ENCODE results near the gene WDR70.
"Not testable (repeated sequence)": the region's sequence is repeated elsewhere in the genome, so short reads cannot be mapped to it uniquely, and the experiment has no call there.

WDR70 gene

DNA sequence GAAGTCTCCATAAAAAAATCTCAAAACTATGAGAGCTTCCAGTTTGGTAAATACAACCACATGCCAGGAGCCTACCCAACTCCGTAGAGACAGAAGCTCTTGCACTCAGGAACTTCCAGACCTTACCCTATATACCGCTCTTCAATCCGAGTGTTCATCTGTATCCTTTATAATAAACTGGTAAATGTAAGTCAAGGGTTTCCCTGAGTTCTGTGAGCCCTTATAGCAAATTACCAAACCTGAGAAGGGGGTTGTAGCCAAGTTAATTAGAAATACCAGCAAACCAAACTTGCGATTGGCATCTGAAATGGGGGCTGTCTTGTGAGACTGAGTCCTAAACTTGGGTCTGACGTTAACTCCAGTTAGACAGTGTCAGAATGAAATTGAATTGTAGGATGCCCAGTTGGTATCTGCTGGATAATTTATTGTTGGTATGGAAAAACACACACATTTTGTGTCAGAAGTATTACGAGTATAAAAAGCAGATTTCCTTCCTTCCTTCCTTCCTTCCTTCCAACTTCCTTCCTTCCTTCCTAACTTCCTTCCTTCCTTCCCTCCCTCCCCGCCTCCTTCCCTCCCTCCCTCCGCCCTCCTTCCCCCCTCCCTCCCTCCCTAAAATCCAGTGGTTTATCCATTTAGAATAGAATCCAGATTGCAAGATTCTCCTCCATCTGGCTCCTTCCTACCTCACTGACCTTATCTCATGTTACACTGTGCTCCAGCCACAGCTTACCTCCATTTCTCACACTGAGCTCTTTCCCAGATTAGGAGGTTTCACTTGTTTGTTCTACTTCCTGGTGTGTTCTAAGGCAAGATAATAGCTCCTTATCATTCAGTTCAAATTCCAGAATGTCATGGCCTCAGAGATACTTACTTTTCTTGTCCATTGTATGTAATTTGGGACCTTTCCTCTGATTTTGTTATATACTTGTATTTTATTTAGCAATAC lies 196.7 kb downstream of the WDR70 start:
- no peak for DNase-seq

DNA sequence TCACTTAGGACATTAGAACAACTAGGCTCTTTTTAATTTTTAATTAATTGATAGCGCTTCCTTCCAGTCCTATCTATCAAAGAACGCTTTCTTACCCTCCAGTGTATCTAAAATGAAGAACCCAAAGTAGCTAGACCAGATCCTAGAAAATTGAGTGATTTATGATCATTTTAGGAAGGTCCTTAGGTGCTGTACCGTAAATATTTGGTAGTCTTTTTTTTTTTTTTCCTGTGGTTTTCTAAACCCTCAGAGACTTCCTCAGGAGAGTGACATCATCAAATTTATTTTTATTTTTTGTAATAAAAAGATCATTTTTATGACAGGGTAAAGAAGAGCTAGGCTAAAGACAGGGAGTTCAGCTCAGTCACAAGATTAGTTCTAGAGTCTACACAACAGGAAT lies 197.4 kb downstream of the WDR70 start:
- DNase-seq: no peak

DNA sequence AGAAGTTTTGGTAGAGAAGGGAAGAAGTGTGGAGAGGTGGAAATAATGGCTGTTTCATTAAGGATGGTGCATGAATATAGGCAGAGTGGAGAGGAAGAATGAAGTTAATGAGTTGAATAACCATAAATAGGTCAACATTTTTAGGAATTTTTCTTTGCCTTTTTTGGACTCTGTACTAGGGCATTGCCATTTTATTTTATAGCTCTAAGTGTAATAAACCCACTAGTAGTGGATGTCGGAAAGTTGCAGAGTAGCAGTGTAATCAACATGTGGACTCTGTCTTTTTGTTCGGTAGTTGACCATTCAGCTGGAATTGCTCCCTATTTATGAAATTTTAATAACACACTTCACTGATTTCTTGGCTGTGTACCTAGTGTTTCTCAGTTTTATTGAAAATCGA lies 199.1 kb downstream of the WDR70 start:
- DNase-seq: no peak

DNA sequence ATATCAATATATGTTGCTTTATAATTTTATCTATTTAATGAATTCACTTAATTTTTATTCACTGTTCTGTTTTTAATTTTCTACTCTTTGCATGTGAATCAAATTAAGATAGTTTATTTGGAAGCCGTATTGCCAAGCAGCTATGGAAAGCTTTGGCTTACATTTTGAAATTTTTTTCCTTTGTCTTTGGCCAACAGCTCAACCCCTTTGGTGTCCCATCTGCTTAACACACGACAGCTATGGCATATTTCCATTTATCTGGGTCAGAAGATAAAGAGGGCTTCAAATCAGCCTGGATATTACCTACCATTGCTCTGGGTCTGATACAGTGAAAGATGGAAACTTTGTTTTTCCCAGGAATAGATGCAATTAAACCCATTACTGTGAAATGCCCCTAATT lies 201.0 kb downstream of the WDR70 start:
- no peak for DNase-seq

DNA sequence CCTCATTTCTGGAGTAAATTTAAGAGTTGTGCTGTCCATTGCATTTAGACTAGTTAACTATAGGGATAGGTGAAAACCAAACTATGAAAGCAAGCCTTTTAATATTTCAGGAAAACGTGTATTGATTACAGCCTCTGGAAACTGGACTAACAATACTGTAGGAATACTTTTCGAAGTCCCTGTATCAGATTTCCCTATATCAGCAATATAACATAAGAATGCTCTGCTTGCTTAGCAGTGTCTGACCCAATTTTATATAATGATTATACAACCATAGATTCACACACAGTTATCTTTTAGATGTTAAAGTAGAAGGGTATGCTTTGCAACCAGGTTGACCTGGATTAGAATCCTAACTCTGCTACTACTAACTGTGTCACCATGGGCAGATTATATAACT lies 203.1 kb downstream of the WDR70 start:
- DNase-seq: no peak

DNA sequence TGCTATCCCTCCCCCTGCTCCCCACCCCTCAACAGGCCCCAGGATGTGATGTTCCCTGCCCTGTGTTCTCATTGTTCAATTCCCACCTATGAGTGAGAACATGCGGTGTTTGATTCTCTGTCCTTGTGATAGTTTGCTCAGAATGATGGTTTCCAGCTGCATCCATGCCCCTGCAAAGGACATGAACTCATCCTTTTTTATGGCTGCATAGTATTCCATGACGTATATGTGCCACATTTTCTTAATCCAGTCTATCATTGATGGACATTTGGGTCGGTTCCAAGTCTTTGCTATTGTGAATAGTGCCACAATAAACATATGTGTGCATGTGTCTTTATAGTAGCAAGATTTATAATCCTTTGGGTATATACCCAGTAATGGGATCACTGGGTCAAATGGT lies 214.2 kb downstream of the WDR70 start:
- not testable (repeated sequence) for DNase-seq

DNA sequence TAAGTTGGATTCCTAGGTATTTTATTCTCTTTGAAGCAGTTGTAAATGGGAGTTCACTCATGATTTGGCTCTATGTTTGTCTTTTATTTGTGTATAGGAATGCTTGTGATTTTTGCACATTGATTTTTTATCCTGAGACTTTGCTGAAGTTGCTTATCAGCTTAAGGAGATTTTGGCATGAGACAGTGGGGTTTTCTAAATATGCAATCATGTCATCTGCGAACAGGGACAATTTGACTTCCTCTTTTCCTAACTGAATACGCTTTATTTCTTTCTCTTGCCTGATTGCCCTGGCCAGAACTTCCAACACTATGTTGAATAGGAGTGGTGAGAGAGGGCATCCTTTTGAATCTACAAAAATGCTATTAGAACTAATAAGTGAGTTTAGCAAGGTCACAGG lies 215.7 kb downstream of the WDR70 start:
- not testable (repeated sequence) for DNase-seq

DNA sequence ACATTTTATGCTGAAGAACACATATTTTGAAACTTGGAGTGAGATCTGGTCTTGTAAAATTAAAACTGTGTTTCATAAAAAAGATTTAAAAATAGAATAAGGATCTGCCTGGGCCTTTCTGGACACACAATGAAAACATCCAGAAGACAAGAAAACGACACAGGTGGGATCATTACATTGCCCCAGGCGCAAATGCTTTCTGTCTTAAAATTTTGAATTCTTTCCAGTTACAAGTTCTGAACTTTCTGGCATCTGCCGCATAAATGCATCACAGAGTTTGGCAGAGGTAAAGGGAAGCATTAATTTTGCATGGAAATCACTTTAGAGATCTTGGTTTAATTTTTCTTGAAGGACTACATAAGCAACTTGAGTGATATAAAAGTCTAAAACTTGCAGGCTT lies 219.6 kb downstream of the WDR70 start:
- DNase-seq: no peak

DNA sequence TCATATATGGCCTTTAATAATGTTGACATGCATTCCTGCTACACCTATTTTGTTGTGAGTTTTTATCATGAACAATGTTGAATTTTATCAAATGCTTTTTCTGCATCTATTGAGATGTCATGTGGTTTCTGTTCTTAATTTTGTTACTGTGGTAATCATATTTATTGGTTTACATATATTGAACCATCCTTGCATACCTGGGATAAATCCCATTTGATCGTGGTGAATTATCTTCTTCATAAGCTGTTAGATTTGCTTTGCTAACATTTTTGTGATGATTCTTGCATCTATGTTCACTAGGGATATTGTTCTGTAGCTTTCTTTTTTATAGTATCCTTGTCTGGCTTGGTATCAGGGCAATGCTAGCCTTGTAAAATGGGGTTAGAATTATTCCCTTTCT lies 222.0 kb downstream of the WDR70 start:
- no peak for DNase-seq

DNA sequence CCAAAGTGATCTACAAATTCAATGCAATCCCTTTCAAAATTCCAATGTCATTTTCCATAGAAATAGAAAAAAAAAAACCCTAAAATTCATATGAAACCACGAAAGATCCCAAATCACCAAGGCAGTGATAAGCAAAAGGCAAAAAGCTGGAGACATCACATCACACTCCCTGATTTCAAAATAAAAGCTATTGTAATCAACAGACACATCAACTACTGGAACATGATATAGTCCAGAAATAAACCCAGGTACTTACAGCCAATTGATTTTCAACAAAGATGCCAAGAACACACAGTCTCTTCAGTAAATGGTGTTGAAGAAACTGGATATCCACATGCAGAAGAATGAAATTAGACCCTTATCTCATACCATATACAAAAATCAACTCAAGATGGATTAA lies 224.0 kb downstream of the WDR70 start:
- DNase-seq: no peak

DNA sequence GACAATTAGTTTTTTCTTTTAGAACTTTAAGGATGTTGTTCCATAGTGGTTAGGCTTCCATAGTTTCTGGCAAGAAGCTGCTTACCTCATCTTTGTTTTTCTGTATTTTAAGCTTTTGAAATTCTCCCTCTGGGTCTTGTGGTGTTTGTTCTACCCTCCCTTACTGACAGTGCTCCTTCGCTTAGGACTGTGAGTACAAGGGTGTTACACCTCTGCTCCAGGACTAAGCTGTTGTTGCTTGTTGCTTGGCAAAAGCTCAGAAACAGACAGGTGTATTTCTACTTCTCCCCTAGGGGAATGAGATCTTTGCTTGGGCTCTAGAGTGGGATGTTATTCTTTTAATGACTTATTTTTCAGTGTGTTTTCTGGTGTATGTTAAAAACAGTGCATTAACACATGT lies 225.2 kb downstream of the WDR70 start:
- DNase-seq: no peak

DNA sequence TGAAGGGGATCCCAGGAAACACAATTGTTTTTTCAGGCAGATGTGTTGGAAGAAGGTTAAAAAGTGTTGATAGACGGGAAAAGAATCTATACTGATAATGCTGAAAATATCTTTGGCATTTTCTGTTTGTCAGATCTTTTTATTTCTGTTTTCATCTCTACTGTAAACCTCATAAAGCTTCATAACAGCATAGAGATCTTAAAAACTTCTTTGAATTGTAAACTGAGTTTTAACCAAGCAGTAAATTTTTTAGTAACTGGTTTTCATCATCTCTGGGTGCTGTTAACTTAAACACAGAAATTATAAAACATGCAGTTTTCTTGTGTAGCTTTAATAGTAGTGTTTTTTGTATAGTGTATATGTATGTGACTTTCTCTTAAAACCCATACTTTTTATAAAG lies 227.0 kb downstream of the WDR70 start:
- DNase-seq: no peak

DNA sequence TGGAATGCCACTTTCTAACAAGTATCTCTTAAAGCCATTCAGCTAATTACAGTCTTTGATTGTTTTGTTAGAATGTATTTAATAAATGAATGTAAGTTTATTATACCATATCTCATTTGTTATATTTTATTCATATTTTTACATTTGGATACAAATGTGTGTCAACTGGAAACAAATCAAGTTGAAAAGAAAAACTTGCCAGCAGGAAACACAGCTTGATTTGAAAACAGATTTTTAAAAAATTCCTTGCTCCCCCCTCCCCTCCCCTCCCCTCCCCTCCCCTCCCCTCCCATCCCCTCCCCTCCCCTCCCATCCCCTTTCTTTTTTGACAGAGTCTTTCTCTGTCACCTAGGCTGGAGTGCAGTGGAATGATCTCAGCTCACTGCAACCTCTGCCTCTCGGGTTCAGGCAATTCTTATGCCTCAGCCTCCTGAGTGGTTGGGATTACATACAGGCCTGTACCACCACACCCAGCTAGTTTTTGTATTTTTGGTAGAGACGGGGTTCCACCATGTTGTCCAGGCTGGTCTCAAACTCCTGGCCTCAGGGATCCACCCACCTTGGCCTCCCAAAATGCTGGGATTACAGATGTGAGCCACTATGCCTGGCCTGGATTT lies 227.6 kb downstream of the WDR70 start:
- DNase-seq: no peak

DNA sequence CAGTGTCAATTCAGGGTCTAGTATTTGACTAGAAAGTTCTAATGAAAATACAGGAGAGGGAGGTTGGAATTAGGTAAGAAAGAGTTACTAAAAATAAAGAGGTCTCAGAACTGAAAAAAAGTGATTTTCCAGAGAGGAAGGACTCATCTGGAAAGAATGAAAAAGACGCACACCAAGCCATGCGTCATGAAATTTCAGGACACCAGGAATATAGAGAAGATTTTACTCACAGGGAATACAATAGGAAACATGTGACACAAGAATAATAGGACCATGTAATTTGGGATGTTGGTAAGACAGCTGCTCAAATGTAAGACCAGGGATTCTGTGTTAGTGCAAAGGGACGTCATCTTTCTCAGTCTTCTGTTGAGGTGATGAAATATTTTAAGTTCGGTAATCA lies 236.1 kb downstream of the WDR70 start:
- no peak for DNase-seq

DNA sequence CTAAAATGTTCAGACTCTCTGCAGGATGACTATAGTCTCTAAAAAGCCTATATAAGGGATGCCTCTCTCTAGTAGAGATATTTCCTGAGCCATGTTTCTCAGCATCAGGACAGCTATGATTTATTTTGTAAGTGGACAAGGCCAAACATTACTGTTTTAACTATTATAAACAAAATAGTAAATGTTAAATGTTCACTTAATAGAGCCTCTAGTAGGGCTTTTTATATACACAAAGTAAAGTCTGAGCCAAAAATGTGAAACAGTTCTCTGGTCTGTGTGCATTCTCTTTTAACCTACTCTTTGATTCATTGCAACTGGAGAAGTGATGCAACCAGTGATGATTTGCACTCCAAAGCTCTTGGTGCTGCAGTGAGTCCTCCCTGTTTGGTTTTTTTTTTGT lies 240.2 kb downstream of the WDR70 start:
- DNase-seq: no peak

DNA sequence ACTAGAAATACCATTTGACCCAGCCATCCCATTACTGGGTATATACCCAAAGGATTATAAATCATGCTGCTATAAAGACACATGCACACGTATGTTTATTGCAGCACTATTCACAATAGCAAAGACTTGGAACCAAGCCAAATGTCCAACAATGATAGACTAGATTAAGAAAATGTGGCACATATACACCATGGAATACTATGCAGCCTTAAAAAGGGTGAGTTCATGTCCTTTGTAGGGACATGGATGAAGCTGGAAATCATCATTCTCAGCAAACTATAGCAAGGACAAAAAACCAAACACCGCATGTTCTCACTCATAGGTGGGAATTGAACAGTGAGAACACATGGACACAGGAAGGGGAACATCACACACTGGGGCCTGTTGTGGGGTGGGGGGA lies 243.2 kb downstream of the WDR70 start:
- DNase-seq: not testable (repeated sequence)

DNA sequence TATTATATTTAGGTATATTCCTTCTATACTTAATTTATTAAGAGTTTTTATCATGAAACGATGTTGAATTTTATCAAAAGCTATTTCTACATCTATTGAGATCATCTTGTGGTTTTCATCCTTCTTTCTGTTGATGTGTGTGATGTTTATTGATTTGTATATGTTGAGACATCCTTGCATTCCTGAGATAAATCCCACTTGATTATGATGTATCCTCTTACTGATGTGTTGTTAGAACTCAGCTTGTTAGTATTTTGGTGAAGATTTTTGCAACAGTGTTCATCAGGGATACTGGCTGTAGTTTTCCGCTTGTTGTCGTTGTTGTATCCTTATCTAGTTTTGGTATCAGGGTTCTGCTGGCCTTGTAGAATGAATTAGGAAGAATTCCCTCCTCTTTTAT lies 247.1 kb downstream of the WDR70 start:
- no peak for DNase-seq

DNA sequence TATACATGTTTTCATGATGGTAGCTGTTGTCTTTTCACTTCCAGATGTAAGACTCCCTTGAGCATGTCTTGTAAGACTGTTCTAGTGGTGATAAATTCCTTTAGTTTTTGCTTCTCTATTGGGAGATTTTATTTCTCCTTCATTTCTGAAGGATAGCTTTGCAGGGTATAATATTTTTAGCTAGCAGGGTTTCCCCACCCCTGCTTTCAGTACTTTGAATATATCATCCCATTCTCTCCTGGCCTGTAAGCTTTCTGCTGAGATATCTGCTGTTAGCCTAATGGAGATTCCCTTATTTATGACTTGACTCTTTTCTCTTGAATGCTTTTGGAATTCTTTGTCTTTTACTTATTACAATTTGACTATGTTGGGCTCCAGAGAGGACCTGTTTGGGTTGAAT lies 249.8 kb downstream of the WDR70 start:
- DNase-seq: no peak

DNA sequence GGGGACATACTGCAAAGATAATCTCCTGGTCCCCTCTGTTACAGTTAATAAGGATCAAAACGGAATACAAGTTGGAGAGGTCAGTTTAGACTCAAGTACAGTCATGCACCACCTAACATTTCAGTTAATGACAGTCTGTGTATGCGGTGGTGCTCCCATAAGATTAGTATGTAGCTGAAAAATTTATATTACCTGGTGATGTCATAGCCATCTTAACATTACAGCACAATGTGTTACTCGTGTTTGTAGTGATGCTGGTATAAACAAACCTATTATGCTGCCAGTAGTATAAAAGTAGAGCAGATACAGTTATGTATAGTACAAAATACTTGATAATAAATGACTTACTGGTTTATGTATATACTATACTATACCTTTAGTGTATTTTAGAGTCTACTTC lies 252.8 kb downstream of the WDR70 start:
- DNase-seq: no peak

DNA sequence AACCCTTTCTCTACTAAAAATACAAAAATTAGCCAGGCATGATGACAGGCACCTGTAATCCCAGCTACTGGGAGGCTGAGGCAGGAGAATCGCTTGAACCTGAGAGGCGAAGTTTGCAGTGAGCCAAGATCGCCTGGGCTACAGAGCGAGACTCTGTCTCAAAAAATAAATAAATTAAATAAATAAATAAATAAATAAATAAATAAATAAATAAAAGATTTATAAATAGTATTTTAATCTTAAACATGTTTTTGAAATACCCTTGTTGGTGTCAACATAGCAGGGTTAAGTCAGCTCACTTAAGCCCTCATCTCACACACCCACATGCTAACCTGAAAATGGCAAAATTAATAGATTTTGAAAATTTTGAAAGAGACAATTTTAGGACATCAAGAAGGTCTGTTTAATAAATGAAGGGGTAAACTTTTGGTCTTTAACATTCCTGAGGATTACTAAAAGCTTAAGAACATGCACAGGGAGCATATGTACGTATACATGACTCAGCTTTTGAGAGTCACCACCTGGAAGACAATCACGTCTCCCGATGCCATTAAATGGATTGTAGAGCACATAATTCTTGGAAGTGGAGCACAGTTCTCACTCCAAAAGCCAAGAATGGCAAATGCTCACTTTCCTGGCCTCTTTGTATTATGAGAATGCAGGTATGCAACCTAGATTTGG lies 258.2 kb downstream of the WDR70 start:
- DNase-seq: no peak

DNA sequence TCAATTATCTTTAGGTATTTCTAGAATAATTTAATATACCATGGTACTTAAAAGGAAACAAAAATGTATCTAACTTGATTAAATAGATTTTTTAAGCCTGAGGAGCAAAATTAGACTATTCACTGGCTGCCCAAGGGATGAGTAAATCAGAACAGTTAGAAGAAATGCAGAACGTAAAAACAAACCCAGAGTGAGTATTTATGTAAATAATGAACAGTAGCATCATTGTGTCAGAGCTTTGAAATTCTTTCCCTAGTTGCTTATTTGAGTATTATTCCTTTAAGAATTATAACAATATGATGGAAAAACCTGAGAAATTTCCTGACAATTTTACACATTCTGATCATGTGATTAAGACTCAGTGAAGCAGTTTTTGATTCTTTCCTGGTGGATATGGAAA lies 259.8 kb downstream of the WDR70 start:
- no peak for DNase-seq

DNA sequence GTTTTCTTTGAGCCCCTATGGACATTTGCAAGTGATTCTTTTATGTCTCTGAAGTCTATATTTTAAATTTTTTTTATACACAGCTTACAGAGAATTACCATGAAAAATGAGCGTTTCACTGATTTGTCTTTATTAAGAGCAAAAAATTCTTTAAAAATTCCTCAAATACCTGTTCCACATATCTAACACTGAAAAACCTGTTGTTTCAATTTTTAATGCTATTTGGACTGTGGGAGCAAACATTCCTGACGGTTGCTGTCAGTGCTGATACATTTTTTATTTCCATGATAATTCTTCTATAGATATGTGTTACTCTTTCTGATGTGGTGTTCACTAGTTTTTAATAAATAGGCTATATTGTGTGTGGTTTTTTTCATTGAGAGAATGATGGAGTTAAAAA lies 261.0 kb downstream of the WDR70 start:
- DNase-seq: no peak

DNA sequence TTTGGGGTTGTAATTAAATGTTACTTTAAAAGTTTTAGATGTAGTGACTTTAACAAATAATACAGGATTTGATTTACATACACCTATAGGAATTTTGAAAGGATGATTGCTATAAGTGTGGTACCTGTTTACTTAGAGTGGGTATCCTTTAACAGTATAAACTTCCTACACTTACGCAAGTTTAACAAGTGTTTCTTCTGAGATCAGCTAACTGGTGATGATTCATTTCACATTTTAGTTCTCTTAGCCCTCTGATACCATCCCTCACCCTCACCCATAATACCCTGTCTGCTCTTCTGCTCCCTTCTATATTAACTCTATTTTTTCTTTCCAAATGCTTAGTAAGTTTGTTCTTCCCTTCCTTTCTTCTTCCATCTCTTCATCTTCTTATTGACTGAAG lies 262.8 kb downstream of the WDR70 start:
- DNase-seq: no peak

DNA sequence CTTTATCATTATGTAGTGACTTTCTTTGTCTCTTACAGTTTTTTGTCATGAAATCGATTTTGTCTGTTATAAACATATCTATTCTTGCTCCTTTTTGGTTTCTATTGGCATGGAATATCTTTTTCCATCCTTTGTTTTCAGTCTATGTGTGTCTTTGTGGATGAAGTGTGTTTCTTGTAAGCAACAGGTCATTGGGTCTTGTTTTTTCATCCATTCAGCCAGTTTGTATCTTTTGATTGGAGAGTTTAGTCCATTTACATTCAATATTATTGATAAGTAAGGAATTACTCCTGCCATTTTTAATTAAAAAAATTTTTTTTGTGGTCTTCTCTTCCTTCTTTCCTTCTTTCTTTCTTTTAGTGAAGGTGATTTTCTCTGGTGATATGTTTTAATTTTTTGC lies 266.6 kb downstream of the WDR70 start:
- no peak for DNase-seq
